IPS-18c (cell line): ENCODE measurements around the gene SFXN2.
"Not testable (repeated sequence)": the region's sequence is repeated elsewhere in the genome, so short reads cannot be mapped to it uniquely, and the experiment has no call there.

Source experiments
- H3K4me3 ChIP-seq: 2 replicates; pipeline ENCODE4 v1.7.0; 2013; ENCODE audit warnings: low read depth, mild to moderate bottlenecking, low read length, moderate library complexity; ENCODE audit not compliant: insufficient read depth
- H3K9me3 ChIP-seq: one replicate; pipeline ENCODE4 v1.6.1; 2013; ENCODE audit warnings: mild to moderate bottlenecking, low read length, moderate library complexity; ENCODE audit not compliant: control insufficient read depth, insufficient read depth

SFXN2 gene

DNA sequence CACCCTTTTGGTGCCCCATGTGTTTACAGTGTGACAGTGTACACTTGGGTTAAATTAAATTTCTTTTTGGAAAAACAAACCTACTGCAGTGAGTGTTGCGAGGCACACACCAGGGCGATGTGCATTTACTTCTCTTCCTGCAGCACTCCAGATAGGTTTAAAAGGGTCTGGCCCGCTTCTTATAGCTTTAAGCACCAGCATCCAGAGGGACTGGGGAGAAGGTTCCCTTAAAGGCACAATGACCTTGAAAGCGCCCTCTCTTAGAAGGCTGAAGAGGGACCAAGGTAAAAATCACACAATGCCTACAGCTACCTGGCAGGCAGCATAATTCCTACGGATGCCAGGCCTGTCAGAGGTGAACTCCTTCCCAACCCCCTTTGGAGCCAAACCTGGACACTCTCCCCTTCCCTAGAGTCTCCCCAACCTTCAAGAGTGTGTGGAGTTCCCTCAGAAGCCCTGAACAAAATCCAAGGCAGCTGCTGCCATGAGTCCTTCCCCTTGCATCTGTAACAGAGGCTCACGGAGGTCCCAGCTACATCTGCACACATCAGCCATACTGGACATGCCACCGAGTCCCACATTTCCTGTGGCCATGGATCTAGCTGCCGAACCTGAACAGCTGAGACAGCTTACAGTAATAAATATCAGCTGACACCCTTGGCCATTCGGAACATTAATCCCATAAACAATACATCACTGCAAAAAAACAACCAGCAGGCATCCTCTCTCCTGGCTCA lies 36.9 kb upstream of the SFXN2 start:
- H3K4me3 ChIP-seq: peak overlapping the region; percentile 5; the same call in 1 of the 2 replicates

DNA sequence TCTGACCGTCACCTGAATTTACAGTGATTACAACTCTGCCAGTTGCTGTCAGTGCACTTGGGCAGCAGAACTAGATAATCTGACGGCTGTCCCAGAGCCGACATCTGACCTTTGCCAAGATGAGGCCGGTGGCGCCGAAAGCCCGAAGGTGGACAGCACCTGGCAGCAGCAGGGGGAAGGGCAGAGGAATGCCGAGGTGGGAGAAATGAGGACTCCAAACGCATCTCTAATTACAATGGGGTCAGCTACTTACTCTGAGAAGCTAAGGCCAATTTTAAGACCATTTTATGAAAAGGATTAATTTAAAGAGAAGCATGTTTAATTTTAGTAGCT lies 36.4 kb upstream of the SFXN2 start:
- Histone ChIP-seq H3K4me3 (no peak overlapping the region; the same call in 1 of the 2 replicates), H3K9me3 (no peaks in the 10 kb centered on the region)

More for the DNA sequence above, 36.9 kb upstream of the SFXN2 start:
- H3K9me3 ChIP-seq: no peaks in the 10 kb centered on the region

DNA sequence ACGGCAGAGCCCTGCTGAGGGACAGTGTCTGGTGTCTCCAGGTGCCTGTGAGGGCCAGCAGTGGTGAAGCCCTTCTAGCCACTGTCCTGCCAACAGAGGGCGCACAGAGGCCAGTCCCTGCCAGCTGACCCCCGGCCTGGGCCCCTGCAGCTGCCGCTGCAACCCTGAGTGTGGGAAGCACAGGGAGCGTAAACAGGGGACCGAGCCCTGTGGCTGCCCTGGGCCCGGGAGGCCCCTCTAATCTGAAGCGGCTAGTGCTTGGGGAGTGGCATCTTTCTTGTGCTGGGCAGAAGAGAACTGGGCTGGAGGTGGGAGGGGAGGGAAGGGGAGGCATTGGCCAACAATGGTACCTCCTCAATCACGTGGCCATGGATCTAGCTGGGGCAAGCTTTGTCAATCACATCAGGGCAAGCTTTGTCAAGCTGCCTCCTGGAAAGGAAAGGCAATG lies 35.6 kb upstream of the SFXN2 start:
- Histone ChIP-seq H3K9me3 (no peaks in the 10 kb centered on the region), H3K4me3 (peak overlapping the region; percentile 25; the same call in 1 of the 2 replicates)

DNA sequence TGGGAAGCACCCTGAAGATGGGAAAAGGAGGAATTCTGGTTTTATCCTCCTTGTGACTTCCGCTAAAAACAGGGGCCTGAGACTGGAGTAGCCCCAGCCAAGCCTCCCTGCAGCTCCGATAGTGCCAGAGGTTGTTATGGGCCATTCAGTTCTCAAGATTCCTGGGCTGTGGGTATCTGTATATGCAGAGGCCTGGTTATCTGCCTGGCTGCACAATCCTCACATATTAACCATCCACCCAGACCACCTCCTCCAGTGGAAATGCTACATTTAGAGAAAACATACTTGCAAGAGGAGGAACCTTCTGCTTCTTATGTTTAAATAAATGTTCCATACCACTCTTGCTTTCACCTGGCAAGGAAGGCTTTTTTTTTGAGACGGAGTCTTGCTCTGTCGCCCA lies 34.8 kb upstream of the SFXN2 start:
- no peak overlapping the region for H3K4me3 ChIP-seq
- H3K9me3 ChIP-seq: no peaks in the 10 kb centered on the region

DNA sequence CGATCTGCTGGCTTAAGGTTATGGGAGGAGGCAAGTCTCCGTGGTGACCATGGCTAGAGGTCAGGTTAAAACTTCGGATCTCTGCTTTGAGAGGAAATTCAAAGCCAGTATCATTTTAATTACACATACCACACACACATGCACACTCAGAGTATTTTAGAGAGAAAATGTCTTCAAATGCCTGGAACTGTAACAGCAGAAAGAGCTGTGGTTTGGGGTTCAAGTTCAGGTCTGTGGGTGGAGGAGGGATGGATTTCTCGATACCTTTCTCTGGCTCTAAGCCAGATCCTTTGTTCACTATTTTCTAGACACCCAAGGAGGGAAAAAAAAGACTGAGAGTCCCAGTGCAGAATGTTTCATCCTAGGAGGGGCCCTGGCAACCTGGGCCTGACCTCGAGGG lies 32.7 kb upstream of the SFXN2 start:
- H3K9me3 ChIP-seq: no peaks in the 10 kb centered on the region

DNA sequence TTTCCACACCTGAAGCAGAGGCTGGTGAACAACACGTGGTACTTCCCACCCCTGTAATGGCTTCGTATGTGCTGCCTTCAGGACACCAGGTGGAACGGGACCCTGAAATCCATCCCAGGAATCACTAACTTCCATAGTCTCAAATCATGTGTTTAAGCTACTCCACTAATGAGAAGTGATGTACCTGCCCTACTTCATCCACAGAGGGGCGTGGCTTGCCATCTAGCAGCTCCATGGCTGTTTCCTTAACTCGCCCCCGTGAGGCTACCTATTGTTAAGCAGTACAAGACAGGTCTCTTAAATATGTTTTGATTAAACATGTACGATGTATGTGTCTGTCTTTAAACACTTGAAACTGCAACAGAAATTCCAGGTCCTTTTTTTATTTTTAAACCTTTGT lies 32.0 kb upstream of the SFXN2 start:
- Histone ChIP-seq H3K4me3 (no peak overlapping the region), H3K9me3 (no peaks in the 10 kb centered on the region)

More for the DNA sequence above, 32.7 kb upstream of the SFXN2 start:
- H3K4me3 ChIP-seq: no peak overlapping the region

DNA sequence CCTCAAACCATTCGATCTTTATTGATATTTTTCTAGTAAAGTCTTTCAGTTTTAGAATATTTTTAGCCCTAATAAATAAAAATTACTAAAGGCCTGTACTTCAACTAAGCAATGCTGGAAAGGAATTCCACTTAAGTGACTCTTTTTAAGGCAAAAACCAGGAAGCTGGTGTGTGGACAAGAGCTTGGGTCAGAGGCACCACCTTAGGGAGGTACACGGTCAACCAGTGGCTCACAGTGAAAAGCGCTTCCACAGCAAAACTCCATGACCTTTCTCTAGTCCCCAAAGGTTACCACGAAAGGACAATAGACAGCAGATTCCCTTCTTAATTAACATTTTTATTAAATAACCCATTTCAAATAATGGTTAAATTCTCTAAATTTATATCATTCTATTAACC lies 31.5 kb upstream of the SFXN2 start:
- H3K4me3 ChIP-seq: no peak overlapping the region
- no peaks in the 10 kb centered on the region for H3K9me3 ChIP-seq

DNA sequence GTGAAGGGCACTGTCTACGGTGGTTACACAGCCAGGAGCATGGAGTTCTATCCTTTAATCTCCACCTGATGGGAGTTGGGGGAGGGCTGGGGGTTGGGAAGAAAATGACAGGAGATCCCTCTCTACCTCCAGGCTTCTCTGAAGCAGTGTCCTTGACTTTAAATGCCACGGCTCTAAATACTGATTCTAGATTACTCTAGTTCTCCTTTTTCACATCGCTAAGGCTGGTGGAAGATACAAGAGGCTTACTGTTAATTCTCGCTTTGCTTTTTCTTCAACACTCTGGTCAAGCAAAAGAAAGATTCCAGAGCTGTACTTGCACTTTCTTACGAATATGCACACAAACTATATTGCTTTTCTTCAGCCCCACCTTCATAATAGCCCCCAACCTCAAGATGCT lies 30.7 kb upstream of the SFXN2 start:
- Histone ChIP-seq H3K4me3 (no peak overlapping the region), H3K9me3 (no peaks in the 10 kb centered on the region)

DNA sequence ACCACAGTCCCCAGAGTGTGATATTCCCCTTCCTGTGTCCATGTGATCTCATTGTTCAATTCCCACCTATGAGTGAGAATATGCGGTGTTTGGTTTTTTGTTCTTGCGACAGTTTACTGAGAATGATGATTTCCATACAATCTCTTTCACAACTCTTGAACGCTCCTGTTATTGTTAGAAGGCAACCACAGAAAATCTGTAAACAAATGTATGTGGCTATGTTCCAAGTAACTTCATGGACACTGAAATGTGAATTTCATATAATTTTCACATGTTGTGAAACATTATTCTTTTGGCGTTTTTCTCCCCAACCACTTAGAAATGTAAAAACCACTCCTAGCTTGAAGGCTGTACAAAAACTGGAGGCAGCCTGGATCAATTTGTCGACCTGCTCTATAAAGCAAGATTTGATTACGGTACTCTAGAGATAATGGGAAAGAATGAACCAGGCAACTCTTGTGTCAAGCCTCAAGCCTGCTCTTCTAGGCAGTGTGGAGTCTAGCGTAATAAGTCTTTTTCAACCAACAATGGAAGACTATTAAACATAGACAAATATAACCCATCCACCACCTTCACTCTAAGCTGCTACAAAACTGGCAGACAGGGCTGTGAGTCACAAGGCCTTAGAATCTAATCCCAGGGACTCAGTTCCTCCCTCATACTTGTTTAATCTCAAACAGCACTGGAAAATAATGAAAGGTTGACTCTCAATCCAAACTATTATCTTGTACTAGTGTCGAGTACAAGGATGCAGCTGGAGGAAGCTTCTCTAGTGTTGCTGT lies 23.0 kb upstream of the SFXN2 start:
- Histone ChIP-seq H3K4me3 (no peak overlapping the region), H3K9me3 (no peaks in the 10 kb centered on the region)

DNA sequence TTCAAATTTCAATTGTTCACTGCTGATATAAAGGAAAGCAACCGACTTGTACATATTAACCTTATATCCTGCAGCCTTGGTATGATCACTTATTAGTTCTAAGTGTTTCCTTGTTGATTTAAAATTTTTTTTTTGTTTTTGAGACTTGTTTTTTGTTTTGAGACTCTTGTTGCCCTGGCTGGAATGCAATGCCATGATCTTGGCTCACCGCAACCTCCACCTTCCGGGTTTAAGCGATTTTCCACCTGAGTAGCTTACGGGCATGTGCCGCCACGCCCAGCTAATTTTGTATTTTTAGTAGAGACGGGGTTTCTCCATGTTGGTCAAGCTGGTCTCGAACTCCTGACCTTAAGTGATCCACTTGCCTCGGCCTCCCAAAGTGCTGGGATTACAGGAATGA lies 19.0 kb upstream of the SFXN2 start:
- H3K4me3 ChIP-seq, H3K9me3 ChIP-seq: not testable (repeated sequence)

DNA sequence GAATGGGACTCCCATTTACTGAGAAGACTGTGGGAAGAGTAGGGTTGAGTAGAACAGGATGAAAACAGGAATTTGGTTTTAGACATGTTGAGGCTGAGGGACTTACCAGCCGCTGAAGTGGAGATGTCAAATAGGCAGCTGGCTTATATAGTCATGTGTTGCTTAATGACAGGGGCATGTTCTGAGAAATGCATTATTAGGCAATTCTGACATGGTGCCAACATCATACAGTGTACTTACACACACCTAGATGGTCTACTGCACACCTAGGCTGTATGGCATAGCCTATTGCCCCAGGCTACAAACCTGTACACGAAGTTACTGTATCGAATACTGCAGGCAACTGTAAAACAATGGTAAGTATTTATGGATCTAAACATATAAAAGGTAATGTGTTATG lies 17.7 kb upstream of the SFXN2 start:
- Histone ChIP-seq H3K4me3 (no peak overlapping the region), H3K9me3 (no peaks in the 10 kb centered on the region)

DNA sequence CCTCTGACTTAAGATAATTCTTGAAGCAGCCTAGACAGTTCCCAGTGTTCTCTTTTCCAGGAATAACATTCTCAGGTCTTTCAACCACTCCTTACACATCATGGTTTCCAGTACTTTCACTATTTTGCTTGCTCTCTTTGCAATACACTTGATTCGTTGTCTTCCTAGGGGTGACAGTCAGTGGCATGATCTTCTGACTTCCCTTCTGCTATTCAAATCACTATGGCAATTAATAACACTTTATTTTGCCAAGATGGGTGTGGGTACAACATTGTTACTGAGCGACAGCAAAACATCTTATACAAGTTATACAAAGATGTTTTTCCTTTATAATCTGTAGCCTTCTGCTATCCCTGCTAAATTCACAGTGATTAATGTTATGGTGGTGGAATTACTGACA lies 15.5 kb upstream of the SFXN2 start:
- H3K4me3 ChIP-seq: no peak overlapping the region
- H3K9me3 ChIP-seq: no peaks in the 10 kb centered on the region

DNA sequence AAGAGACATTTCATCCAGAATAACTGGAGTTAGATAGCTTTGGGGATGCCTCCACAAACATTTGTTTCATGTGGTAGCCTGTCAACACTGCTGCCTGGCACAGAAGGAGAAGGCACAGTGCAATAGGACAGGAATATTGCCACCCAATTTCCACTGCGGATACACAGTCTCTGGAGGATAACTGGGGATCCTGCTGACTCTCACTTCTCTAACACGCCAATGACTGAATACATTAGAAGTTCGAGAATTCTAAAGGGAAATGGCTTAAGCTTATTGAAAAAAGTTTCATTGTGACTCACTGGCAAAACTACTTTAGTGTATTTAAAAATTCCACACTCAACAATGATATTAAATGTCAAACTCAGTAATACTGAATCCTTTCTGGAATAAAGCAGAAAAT lies 13.2 kb upstream of the SFXN2 start:
- no peak overlapping the region for H3K4me3 ChIP-seq
- no peaks in the 10 kb centered on the region for H3K9me3 ChIP-seq

DNA sequence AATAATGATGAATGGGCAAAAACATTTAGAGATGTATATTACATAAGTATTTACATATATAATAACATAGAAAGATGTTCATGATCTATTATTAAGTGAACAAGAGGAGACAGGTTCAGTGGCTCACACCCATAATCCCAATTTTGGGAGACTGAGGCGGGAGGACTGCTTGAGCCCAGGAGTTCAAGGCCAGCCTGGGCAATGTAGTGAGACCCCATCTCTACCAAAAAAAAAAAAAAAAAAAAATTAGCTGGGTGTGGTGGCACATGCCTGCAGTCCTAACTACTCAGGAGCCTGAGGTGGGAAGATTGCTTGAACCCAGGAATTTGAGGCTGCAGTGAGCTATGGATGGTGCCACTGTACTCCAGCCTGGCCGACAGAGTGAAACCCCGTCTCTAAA lies 12.6 kb upstream of the SFXN2 start:
- Histone ChIP-seq H3K9me3 (no peaks in the 10 kb centered on the region), H3K4me3 (no peak overlapping the region)

DNA sequence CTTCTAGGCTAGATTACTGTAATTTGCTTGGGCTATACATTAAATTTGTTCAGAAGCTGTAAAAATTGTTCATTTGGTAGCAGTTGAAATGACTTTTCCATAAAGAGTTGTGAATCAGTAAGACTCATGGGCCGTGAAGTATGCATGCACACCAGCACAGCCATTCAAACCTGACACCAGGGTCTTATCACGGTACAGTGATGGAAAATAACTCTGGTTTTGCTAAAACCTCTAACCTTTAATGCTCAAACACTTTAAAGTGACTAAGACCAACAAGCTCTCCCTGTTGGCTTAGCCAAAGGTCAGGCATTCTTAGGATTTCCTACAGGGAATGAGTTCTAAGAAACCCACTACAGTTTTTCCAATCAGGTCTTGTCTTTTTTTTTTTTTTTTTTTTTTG lies 11.7 kb upstream of the SFXN2 start:
- H3K9me3 ChIP-seq: no peaks in the 10 kb centered on the region
- H3K4me3 ChIP-seq: no peak overlapping the region

DNA sequence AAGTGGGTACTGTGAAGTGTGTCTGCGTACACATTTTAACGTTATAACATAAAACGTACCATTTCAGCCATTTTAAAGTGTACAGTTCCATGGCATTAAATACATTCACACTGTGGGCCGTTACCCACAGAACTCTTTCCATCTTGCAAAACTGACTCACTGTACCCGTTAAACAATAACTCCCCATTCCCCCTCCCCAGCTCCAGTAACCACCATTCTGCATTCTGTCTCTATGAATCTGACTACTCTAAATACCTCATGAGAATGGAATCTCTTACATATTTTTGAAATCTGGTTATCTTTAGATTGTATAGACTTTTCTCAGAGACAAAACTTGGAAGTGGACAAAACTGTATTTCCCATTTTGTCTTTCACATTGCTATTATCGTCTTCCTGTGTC lies 9.5 kb upstream of the SFXN2 start:
- H3K4me3 ChIP-seq: no peak overlapping the region
- peaks cover 2% of the 10 kb centered on the region for H3K9me3 ChIP-seq

DNA sequence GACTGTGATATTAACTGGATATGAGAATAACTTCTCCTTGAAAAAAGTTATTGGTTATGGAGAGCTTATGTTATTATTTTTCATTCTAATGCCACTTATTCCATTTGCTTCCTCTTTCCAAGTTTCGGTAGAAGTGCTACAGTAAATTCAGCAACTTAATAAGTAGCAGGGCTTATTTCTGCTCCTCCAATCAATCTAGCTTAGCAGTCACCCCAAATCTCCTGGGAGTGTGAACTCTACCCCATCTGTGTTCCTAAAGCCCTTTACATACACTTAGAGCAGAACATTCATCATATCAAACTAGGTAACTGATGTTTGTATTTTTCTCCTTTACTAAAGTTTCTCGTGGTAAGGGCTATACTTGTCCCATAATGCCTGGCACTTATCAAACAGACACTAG lies 8.9 kb upstream of the SFXN2 start:
- H3K9me3 ChIP-seq: peaks cover 2% of the 10 kb centered on the region
- H3K4me3 ChIP-seq: no peak overlapping the region

DNA sequence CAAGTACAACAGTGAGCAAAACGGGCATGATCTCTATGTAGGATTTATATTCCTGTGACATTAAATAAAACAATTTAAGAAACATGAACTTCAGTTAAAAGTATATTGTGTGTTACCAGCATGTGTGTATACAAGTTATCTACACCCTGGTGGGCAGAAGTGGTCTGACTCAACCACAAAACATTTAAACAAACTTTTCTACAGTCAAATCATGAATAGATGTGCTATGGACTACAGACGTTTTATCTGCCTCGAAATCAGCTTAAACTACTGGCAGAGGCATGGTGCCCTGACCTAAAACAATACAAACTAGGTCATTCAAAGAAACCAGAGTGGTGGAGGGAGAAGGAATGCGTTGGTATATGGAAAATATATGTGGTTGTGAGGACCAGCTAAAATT lies 3.8 kb upstream of the SFXN2 start:
- H3K9me3 ChIP-seq: peaks cover 2% of the 10 kb centered on the region
- H3K4me3 ChIP-seq: no peak overlapping the region
